GM12872 (cell line): ENCODE results near the gene LZTS3.

Experiments
- TF ChIP-seq, protein P1 (sequence below): IDR thresholded peaks from 3 replicates; pipeline ENCODE4 v1.5.1; 2011; ENCODE audit warnings: low read depth, mild to moderate bottlenecking, low read length, moderate library complexity; ENCODE audit not compliant: insufficient read depth

The LZTS3 gene

DNA sequence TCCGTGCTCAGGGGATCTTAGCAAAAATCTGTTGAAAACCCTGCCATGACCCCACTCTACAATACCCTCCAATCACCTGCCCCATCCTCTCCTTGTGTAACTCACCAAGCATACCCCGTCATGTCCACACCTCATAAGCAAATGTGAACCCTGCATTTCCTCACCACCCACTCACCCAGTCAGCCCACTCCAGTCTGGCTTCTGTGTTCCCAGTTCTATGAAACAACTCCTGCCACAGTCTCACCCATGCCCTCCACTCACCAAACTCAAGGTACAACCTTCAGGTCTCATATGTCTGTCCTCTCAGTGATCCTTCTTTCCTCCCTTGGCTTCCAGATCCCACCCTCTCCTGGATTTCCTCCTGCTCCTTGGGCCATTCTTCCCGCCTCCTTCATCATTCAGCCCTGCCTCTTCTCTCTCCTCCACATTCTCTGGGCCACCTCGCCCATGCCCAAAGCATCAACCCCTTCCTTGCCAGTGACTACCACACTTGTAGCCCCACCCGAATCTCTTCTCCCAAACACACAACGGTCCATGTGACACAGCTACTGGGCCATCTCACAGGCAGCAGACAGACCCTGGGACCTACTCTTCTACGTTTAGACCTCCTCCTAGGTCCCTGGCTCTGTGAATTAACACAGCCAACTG, 22.4 kb upstream of the LZTS3 start:
- TF ChIP-seq, protein P1, sequence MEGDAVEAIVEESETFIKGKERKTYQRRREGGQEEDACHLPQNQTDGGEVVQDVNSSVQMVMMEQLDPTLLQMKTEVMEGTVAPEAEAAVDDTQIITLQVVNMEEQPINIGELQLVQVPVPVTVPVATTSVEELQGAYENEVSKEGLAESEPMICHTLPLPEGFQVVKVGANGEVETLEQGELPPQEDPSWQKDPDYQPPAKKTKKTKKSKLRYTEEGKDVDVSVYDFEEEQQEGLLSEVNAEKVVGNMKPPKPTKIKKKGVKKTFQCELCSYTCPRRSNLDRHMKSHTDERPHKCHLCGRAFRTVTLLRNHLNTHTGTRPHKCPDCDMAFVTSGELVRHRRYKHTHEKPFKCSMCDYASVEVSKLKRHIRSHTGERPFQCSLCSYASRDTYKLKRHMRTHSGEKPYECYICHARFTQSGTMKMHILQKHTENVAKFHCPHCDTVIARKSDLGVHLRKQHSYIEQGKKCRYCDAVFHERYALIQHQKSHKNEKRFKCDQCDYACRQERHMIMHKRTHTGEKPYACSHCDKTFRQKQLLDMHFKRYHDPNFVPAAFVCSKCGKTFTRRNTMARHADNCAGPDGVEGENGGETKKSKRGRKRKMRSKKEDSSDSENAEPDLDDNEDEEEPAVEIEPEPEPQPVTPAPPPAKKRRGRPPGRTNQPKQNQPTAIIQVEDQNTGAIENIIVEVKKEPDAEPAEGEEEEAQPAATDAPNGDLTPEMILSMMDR: no peak

DNA sequence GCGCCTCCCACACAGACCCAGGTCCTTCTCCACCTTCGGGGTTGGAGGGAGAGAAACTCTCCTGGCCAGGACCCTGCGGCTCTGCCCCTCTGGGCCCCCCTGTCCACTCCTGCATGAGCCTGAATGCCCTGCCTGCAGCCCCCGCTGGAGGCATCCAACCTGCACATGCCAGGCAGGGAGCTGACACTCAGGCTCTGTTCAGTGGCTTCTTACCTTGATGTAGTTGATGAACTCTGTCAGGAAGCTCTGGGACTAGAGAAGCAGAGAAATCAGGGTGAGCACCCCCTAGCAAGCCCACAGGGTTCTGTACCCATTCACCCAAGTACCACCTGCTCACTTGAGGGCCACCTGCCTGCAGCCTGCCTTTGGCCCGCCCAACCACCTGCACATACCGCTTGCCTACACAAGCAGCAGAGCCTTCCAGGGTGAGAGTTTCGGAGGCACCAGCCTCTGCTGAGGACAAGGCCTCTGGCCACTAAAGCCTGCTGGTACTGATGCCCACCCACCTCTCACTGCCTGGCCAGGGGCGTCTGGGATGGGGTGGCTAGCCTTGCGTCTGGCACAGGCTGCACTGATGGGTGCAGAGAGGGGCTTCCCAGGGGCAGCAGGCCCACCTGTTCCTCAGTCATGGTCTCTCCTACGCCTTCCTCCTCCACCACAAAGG, 21.4 kb upstream of the LZTS3 start:
- TF ChIP-seq, protein P1: no peak

DNA sequence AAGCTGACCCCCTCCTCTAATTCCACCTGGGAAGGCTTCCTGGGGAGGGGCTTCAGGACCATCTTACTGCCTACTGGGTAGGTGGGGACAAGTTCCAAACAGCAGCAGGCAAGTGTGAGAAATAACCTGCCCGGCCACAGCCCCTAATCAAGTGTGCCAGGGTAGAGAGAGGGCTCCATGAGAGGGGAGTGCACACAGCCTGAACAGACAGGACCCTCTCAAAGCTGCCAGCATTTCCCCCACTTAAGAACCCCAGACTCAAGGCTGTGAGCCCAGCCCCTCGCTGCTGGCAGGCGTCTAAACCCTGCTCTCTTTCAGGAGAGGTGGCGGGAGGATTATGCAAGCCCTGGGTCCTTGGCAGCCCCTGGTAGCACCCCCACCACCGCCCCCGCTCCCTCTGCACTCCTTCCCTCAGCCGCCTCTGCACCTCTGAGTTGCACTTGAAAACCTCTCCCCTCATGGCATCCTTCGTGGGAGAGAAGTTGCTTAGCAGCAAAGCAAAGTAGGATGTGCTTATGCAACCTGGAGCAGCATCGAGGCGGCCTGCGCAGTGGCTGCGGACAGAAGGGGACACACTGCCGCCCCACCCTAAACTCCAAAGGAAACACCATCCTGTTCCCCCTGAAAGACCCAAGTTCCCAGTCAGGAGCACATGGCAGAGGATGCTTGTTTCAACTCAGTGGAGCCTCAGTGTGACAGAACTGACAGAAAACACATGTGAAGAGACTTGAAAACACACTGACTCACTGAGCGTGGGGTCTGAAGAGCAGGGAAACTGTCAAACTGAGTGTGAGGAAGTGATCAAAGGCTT, 20.7 kb upstream of the LZTS3 start:
- TF ChIP-seq, protein P1: no peak

DNA sequence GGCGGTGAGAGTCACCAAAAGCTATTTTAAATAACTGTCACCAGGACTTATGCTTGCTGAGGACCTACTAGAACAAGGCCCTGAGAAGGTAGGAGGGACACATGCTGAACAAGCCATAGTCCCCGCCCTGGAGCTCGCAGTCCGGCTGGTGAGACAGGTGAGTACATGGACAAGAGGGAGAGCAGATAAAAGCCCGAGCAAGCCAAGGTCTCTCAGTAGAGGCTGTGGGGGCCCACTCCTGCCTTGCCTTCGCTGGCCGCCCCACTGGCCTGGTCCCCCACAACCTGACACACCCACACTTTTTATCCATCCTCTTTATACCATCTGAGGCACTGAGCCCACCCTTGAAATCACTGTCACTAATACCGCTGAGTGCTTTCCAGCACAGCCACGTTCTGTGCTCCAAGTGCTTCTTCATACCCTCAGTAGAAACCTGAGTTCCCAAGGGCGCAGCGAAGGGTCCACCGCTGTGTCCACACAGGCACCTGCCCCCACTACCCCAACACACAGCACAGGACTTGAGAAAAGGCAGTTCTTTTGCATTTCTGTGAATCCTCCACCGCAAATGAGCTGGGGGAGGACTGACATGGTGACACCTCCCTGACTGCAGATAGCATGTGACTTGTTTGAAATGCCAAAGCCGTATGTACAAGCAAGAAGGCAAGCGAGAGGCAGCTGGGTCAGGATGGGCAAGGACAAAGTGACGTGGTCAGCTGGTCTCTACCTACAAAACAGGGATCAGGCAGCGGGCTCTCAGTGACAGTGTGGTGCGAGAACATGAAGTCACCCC, 19.1 kb upstream of the LZTS3 start:
- TF ChIP-seq, protein P1: no peak

DNA sequence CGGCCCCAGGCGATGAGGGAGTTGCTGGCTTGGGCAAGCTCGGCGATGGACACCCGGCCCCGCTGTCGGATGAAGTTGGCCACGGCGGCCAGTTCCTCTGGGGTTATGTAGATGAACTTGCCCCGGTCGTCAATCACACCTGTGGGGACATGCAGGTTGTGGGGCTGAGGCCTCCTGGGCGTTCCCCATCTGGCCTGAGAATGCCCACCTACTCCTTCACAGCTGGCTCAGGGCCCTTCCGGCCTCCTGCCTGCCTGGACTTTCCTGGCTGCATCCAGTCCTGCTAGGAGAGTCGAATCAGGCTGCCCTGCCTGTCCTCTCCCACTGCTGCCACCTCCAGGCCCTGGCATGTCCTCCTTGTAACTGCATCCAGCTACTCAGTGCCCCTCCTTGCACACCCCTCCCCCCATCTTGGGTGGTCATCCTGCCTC, 17.3 kb upstream of the LZTS3 start:
- TF ChIP-seq, protein P1: no peak

DNA sequence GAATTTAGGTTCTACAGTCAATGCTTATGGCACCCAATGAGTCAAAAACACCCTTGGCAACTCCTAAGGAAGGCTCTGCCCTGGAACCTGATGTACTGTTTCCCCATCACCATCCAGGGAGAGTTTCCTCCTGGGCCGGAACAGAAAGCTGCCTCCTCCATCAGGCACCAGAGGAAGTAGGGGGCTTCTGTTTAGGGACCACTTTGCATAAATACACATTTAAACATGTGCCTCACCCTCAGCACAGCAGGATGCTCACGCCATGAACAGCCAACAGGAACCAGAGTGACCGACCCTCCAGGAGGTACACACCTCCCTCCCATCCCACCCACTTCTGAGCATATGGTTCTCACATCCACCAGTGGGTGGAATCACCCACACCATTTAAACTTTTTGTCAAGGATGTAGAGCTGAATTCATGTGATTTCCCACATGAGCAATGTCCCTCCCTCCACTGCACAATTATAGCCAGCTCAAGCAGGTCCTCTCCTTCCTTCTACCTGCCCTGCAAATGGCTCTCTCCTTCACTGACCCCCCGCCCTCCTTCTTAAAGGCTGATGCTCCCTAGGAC, 16.3 kb upstream of the LZTS3 start:
- TF ChIP-seq, protein P1: no peak
